Keratinocyte (primary cell): Measurements from ENCODE around the gene NARS2. TPM values are rescaled to one million over a fixed set of nuclear protein-coding genes. Genes with fewer than 3 reads are reported as not detected.

Experiments used
- DNase-seq: peaks from one replicate; pipeline ENCODE4 v3.0.0-alpha.2; 2011; ENCODE audit warnings: low read depth, missing footprints, low spot score
- FAIRE-seq: peaks from 2 replicates; lab custom pipeline; 2011; peaks lifted over from hg19 to GRCh38; lab: Jason Lieb, UNC
- H2AFZ ChIP-seq: 2 replicates; pipeline ENCODE4 v1.6.0; 2012; ENCODE audit warnings: low read length, control low read depth, inconsistent platforms; ENCODE audit not compliant: control insufficient read depth
- H3K27ac ChIP-seq: 2 replicates; pipeline ENCODE4 v1.5.1; 2011; ENCODE audit warnings: low read length; ENCODE audit not compliant: control insufficient read depth, insufficient read depth
- H3K27me3 ChIP-seq: 3 replicates; pipeline ENCODE4 v1.6.0; 2011; ENCODE audit warnings: low read length; ENCODE audit not compliant: control insufficient read depth, insufficient read depth; ENCODE audit errors: extremely low read depth
- H3K36me3 ChIP-seq, 2 experiments: 2 replicates in 1 of 2; 3 replicates in 1 of 2; pipeline ENCODE4 v1.5.1; 2011; ENCODE audit warnings: low read length in 2 of 2, mild to moderate bottlenecking in 1 of 2; ENCODE audit not compliant: control insufficient read depth in 2 of 2, insufficient read depth in 2 of 2; ENCODE audit errors: extremely low read depth in 1 of 2
- H3K4me1 ChIP-seq: 3 replicates; pipeline ENCODE4 v1.5.1; 2011; ENCODE audit warnings: low read length; ENCODE audit not compliant: control insufficient read depth, insufficient read depth; ENCODE audit errors: extremely low read depth
- H3K4me2 ChIP-seq: 3 replicates; pipeline ENCODE4 v1.6.0; 2011; ENCODE audit warnings: low read depth, low read length; ENCODE audit not compliant: control insufficient read depth, insufficient read depth; ENCODE audit errors: extremely low read depth
- H3K4me3 ChIP-seq, 3 experiments: fragments of 200-600 bp in 1 of 3; sonication (generic) in 1 of 3; 2 replicates in 2 of 3; 3 replicates in 1 of 3; pipeline ENCODE4 v1.5.1; 2011 to 2016; ENCODE audit warnings: low read length in 3 of 3, mild to moderate bottlenecking in 3 of 3, control low read depth in 2 of 3, inconsistent platforms in 1 of 3, low read depth in 1 of 3, mixed read lengths in 1 of 3, mixed run types in 1 of 3, moderate library complexity in 1 of 3; ENCODE audit not compliant: control insufficient read depth in 2 of 3, insufficient read depth in 2 of 3; ENCODE audit errors: extremely low read depth in 1 of 3
- H3K79me2 ChIP-seq: 2 replicates; pipeline ENCODE4 v1.6.0; 2012; ENCODE audit warnings: low read length; ENCODE audit not compliant: control insufficient read depth, insufficient read depth
- H3K9ac ChIP-seq: 3 replicates; pipeline ENCODE4 v1.6.0; 2011; ENCODE audit warnings: low read length; ENCODE audit not compliant: control insufficient read depth, insufficient read depth; ENCODE audit errors: extremely low read depth
- H3K9me1 ChIP-seq: 3 replicates; pipeline ENCODE4 v1.6.0; 2011; ENCODE audit warnings: low read length; ENCODE audit not compliant: control insufficient read depth, insufficient read depth; ENCODE audit errors: extremely low read depth
- H3K9me3 ChIP-seq: 2 replicates; pipeline ENCODE4 v1.5.1; 2012; ENCODE audit warnings: low read depth, low read length; ENCODE audit not compliant: control insufficient read depth
- H4K20me1 ChIP-seq: 3 replicates; pipeline ENCODE4 v1.6.0; 2011; ENCODE audit warnings: low read length; ENCODE audit not compliant: control insufficient read depth, insufficient read depth; ENCODE audit errors: extremely low read depth
- CTCF ChIP-seq, 3 experiments: IDR thresholded peaks in 1 of 3; conservative IDR thresholded peaks in 1 of 3; optimal IDR thresholded peaks in 1 of 3; 2 replicates in 2 of 3; 3 replicates in 1 of 3; pipeline versions ENCODE3 to v1.5.1; 2011; ENCODE audit warnings: low read length in 3 of 3, mild to moderate bottlenecking in 3 of 3, moderate library complexity in 2 of 3, control low read depth in 1 of 3, inconsistent platforms in 1 of 3; ENCODE audit not compliant: insufficient read depth in 2 of 3; ENCODE audit errors: extremely low read depth in 1 of 3
- EZH2 ChIP-seq: IDR thresholded peaks from one replicate; pipeline ENCODE4 v1.6.1; 2012; ENCODE audit warnings: inconsistent platforms, mild to moderate bottlenecking, low read length, moderate library complexity
- dilution Hi-C: fragments of 300-500 bp; cut with MboI; formaldehyde crosslinking; loops from one replicate; pipeline ENCODE4 v1.7.0; 2020; ENCODE audit warnings: low sequenced_read_pairs; ENCODE audit not compliant: extremely low pct_ligation_motif_present
- polyA plus RNA-seq, 5 experiments: library from polyadenylated mRNA; depleted of rRNA in 3 of 5; stranded (reverse) in 3 of 5; stranded (forward) in 1 of 5; unstranded in 1 of 5; fragments of >200 nt; gene quantifications; 1 replicate in 1 of 5; 2 replicates in 3 of 5; 3 replicates in 1 of 5; pipeline versions ENCODE4 v1.2.1 to v1.2.3, GENCODE V29; 2011 to 2012; ENCODE audit warnings: missing spikeins in 2 of 5, low read depth in 1 of 5, low replicate concordance in 1 of 5

NARS2 gene
- polyA plus RNA-seq, 1 donor (not counting 4 experiments of a cell fraction or from before 2014, with no cell fraction given) = 28.8 TPM

GRCh38 chr11:78423241-78423640 is 151.4 kb downstream of the NARS2 start:
- dilution Hi-C loops = no loop called here

GRCh38 chr11:78420796-78421209 is 153.9 kb downstream of the NARS2 start:
- no peaks in the 10 kb centered on the region for H3K36me3 ChIP-seq
- H3K4me2 ChIP-seq = no peak overlapping the region
- FAIRE-seq = no peak
- H3K27me3 ChIP-seq = peaks cover 13% of the 10 kb centered on the region
- no peak overlapping the region for H3K9ac ChIP-seq
- H3K27ac ChIP-seq = no peak overlapping the region
- H2AFZ ChIP-seq = no peak overlapping the region
- no peaks in the 10 kb centered on the region for H3K9me1 ChIP-seq
- dilution Hi-C loops = no loop called here
- DNase-seq = no peak
- H3K4me3 ChIP-seq = no peak overlapping the region
- H3K9me3 ChIP-seq = no peaks in the 10 kb centered on the region
- no peaks in the 10 kb centered on the region for H4K20me1 ChIP-seq
- peaks cover 20% of the 10 kb centered on the region for H3K4me1 ChIP-seq
- no peaks in the 10 kb centered on the region for H3K79me2 ChIP-seq
- TF ChIP-seq CTCF (optimal IDR thresholded peaks at IDR 0.05 in 1 of 3, IDR thresholded peaks at IDR 0.05 in 1 of 3, conservative IDR thresholded peaks at IDR 0.05 in 1 of 3; ENCODE audit: extremely low read depth in 1 of 3, insufficient read depth in 2 of 3, low read length in 3 of 3) (no peak), EZH2 (no peak)

More at GRCh38 chr11:78423241-78423640, 151.4 kb downstream of the NARS2 start:
- DNase-seq = no peak
- H3K79me2 ChIP-seq = no peaks in the 10 kb centered on the region
- H4K20me1 ChIP-seq = no peaks in the 10 kb centered on the region
- no peak overlapping the region for H2AFZ ChIP-seq
- H3K27ac ChIP-seq = no peak overlapping the region
- TF ChIP-seq EZH2 (no peak), CTCF (optimal IDR thresholded peaks at IDR 0.05 in 1 of 3, IDR thresholded peaks at IDR 0.05 in 1 of 3, conservative IDR thresholded peaks at IDR 0.05 in 1 of 3; ENCODE audit: extremely low read depth in 1 of 3, insufficient read depth in 2 of 3, low read length in 3 of 3) (no peak)
- peaks cover 5% of the 10 kb centered on the region for H3K27me3 ChIP-seq
- no peak overlapping the region for H3K9ac ChIP-seq
- no peaks in the 10 kb centered on the region for H3K9me3 ChIP-seq
- no peak overlapping the region for H3K4me2 ChIP-seq
- peaks cover 19% of the 10 kb centered on the region for H3K4me1 ChIP-seq
- no peak overlapping the region for H3K4me3 ChIP-seq
- no peaks in the 10 kb centered on the region for H3K9me1 ChIP-seq
- H3K36me3 ChIP-seq = no peaks in the 10 kb centered on the region
- FAIRE-seq = no peak
